K562 (cell line): ENCODE data around the gene TAF1D. TPM values are rescaled to one million over a fixed set of nuclear protein-coding genes. Genes with fewer than 3 reads are reported as not detected.

Experiments used
- CREB1 ChIP-seq, 2 experiments: sonication (generic) in 1 of 2; formaldehyde crosslinking in 1 of 2; IDR thresholded peaks; 2 replicates each; pipeline versions ENCODE4 v1.6.1 to v1.8.0; 2012 to 2022; ENCODE audit warnings: inconsistent platforms in 1 of 2, mild to moderate bottlenecking in 1 of 2, missing genetic modification reagents in 1 of 2, moderate library complexity in 1 of 2
- ELK1 ChIP-seq: sonication (generic); formaldehyde crosslinking; IDR thresholded peaks from 2 replicates; pipeline ENCODE4 v1.8.1; 2022; ENCODE audit warnings: missing genetic modification reagents
- EP300 ChIP-seq: IDR thresholded peaks from 2 replicates; pipeline ENCODE4 v1.6.1; 2012; ENCODE audit warnings: low read length, improper control_type of control experiment
- FOS ChIP-seq: IDR thresholded peaks from 3 replicates; pipeline ENCODE4 v1.6.1; 2011; ENCODE audit not compliant: insufficient read length; ENCODE audit errors: extremely low read depth
- FOXK2 ChIP-seq, 2 experiments: fragments of 450-650 bp; IDR thresholded peaks in 1 of 2; conservative IDR thresholded peaks in 1 of 2; 2 replicates each; pipeline ENCODE4 v1.6.1; 2016; ENCODE audit warnings: low read depth in 2 of 2, mild to moderate bottlenecking in 1 of 2
- GABPA ChIP-seq: fragments of 200-800 bp; sonication (Bioruptor generic); conservative IDR thresholded peaks from 2 replicates; pipeline ENCODE4 v1.6.1; 2016; ENCODE audit warnings: low read depth, missing genetic modification characterization, missing compliant biosample characterization
- HMG20B ChIP-seq: fragments of 250-450 bp; sonication (Bioruptor Pico); IDR thresholded peaks from 2 replicates; pipeline ENCODE4 v1.5.0; 2021; ENCODE audit warnings: mild to moderate bottlenecking
- KAT2B ChIP-seq: IDR thresholded peaks from one replicate; pipeline ENCODE4 v1.6.1; 2012; ENCODE audit warnings: low read depth, mild to moderate bottlenecking, control low read depth, inconsistent platforms, low read length, moderate library complexity
- MECOM ChIP-seq: fragments of 250-450 bp; sonication (Bioruptor Pico); IDR thresholded peaks from 2 replicates; pipeline ENCODE4 v1.8.0; 2022; ENCODE audit warnings: inconsistent platforms
- MEF2A ChIP-seq: IDR thresholded peaks from 2 replicates; pipeline ENCODE4 v1.6.1; 2011; ENCODE audit warnings: low read depth, mild to moderate bottlenecking, low read length, moderate library complexity; ENCODE audit not compliant: control insufficient read depth
- NFATC3 ChIP-seq: fragments of 450-650 bp; IDR thresholded peaks from 2 replicates; pipeline ENCODE4 v1.6.1; 2017; ENCODE audit warnings: mild to moderate bottlenecking
- NFRKB ChIP-seq: fragments of 450-650 bp; IDR thresholded peaks from 2 replicates; pipeline ENCODE4 v1.6.1; 2016; ENCODE audit warnings: low read depth
- NR2C2 ChIP-seq, 2 experiments: fragments of 200-800 bp in 1 of 2; sonication (Bioruptor generic) in 1 of 2; sonication (generic) in 1 of 2; formaldehyde crosslinking in 1 of 2; IDR thresholded peaks; 2 replicates each; pipeline versions ENCODE4 v1.6.1 to v1.8.0; 2016 to 2022; ENCODE audit warnings: mild to moderate bottlenecking in 1 of 2, missing compliant biosample characterization in 1 of 2, missing genetic modification characterization in 1 of 2, missing genetic modification reagents in 1 of 2
- POLR2G ChIP-seq: fragments of 200-400 bp; formaldehyde crosslinking; IDR thresholded peaks from 2 replicates; pipeline ENCODE4 v1.6.1; 2017; ENCODE audit warnings: low read depth, mild to moderate bottlenecking, antibody characterized with exemption, low read length, moderate library complexity
- SAP30 ChIP-seq: fragments of 200-600 bp; sonication (generic); IDR thresholded peaks from 2 replicates; pipeline ENCODE4 v1.6.1; 2012; ENCODE audit warnings: borderline replicate concordance, low read depth, mild to moderate bottlenecking, moderate library complexity, low read length, control low read depth, inconsistent platforms; ENCODE audit not compliant: insufficient read depth, poor library complexity, severe bottlenecking
- SRF ChIP-seq, 2 experiments: fragments of 250-450, 450-650 bp in 1 of 2; sonication (Bioruptor Pico) in 1 of 2; sonication (generic) in 1 of 2; formaldehyde crosslinking; IDR thresholded peaks; 2 replicates each; pipeline versions ENCODE4 v1.5.0 to v1.5.1; 2020 to 2022; ENCODE audit warnings: mild to moderate bottlenecking in 1 of 2, missing genetic modification reagents in 1 of 2
- TAF9B ChIP-seq: fragments of 450-650 bp; IDR thresholded peaks from 2 replicates; pipeline ENCODE4 v1.6.1; 2018; ENCODE audit warnings: mild to moderate bottlenecking; ENCODE audit not compliant: partially characterized antibody
- THAP12 ChIP-seq: fragments of 250-450 bp; sonication (Bioruptor Pico); IDR thresholded peaks from 2 replicates; pipeline ENCODE4 v1.9.0; 2021; ENCODE audit warnings: mild to moderate bottlenecking, inconsistent platforms
- TOE1 ChIP-seq, 2 experiments: fragments of 450-650 bp in 1 of 2; sonication (generic) in 1 of 2; formaldehyde crosslinking in 1 of 2; IDR thresholded peaks; 2 replicates each; pipeline versions ENCODE4 v1.7.1 to v1.8.0; 2016 to 2022; ENCODE audit warnings: borderline replicate concordance in 2 of 2, mild to moderate bottlenecking in 2 of 2, antibody characterized with exemption in 1 of 2, inconsistent platforms in 1 of 2, low read depth in 1 of 2, missing genetic modification reagents in 1 of 2, moderate library complexity in 1 of 2
- ZNF212 ChIP-seq: fragments of 450-650 bp; formaldehyde crosslinking; IDR thresholded peaks from 2 replicates; pipeline ENCODE4 v1.4.0; 2020; ENCODE audit warnings: mild to moderate bottlenecking
- ZNF695 ChIP-seq: fragments of 450-650 bp; formaldehyde crosslinking; IDR thresholded peaks from 2 replicates; pipeline ENCODE4 v1.4.0; 2020; ENCODE audit warnings: mild to moderate bottlenecking, moderate library complexity
- ZNF778 ChIP-seq: fragments of 450-650 bp; formaldehyde crosslinking; IDR thresholded peaks from 2 replicates; pipeline ENCODE4 v1.4.0; 2020; ENCODE audit warnings: mild to moderate bottlenecking, moderate library complexity
- polyA plus RNA-seq, 8 experiments: library from polyadenylated mRNA; depleted of rRNA in 4 of 8; stranded (reverse) in 5 of 8; unstranded in 3 of 8; fragments of >200 nt; fragmentation: Nextera tagmentation in 2 of 8; fragmentation: Illumina TruSeq in 1 of 8; extraction: Ambion mirVana in 2 of 8; extraction: Trizol in 1 of 8; gene quantifications; 2 replicates each; pipeline versions ENCODE4 v1.2.1 to v1.2.3, GENCODE V29; 2011 to 2014; ENCODE audit warnings: inconsistent platforms in 1 of 8, missing spikeins in 1 of 8
- total RNA-seq, 7 experiments: library from RNA; depleted of rRNA in 6 of 7; stranded (reverse); fragments of >200 nt in 6 of 7; fragmentation: Illumina TruSeq in 2 of 7; extraction: Trizol in 2 of 7; gene quantifications; 2 replicates each; pipeline versions ENCODE4 v1.2.1 to v1.2.3, GENCODE V29; 2011 to 2021; ENCODE audit warnings: low replicate concordance in 1 of 7
- TF ChIP-seq, protein P1 (sequence below): fragments of 250-450 bp; sonication (Bioruptor Pico); IDR thresholded peaks from 2 replicates; pipeline ENCODE4 v1.6.1; 2021; ENCODE audit warnings: mild to moderate bottlenecking

The TAF1D gene
- total and polyA plus RNA-seq, 9 of the 15 experiments (the other 6 are each of a cell fraction or from before 2014, with no cell fraction given) = 122 to 347 (median 250) TPM

DNA sequence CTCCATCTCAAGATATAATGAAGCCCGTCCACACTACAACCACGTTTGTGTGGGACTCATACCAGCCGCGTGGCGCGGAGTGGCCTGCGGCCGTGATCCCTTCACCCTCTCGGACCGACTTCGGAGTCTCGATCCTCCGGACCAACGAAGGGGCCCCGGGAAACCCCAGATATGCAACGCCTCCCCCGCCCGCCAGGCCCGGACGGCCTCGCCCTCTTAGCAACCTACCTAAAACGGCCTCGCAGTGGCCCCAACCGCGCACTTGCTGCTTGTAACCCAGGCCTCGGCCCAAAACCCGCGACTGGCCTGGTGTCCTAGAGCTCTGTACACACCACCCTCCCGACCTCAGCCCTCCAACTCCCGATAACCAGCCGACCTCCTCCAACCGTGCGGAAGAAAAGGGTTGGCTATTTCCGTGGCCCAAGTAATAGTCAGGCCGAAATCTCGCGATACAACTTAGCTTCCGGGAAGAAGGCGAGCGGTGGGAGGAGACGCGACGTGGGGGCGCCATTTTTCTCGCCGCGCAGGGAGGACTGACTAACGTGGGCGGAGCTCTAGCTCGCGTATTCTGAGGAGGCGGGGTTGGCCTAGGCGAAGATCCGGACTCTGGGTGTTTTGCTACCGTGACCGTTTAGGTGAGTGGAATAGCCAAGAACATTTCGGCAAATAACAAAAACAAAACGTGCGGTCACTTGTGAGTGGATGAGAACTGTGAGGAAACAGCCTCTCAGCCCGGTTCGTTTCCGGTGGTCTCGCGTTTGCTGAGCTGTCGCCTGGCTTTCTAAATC is at the start of gene TAF1D, which contains the start of gene C11orf54 (continued):
- TF ChIP-seq HMG20B (CRISPR knock-in tag) = no peak
- no peak for TF ChIP-seq FOS
- TF ChIP-seq EP300 = peak; percentile 35; the same call in 1 of the 2 replicates
- TF ChIP-seq NFATC3 = 0 out of 2 replicates have a peak, but pooled peaks have one; percentile 15
- TF ChIP-seq SAP30 = peak; percentile 17
- no peak for TF ChIP-seq ELK1 (CRISPR knock-in tag)
- TF ChIP-seq NR2C2 (CRISPR knock-in tag; IDR thresholded peaks at IDR 0.05) = no peak
- peak; percentile 35; the same call in 1 of the 2 replicates for TF ChIP-seq NR2C2 (tag; IDR thresholded peaks at IDR 0.05)
- no peak for TF ChIP-seq KAT2B
- peak; percentile 100 for TF ChIP-seq POLR2G
- no peak for TF ChIP-seq ZNF695 (CRISPR knock-in tag)
- peak; percentile 65 for TF ChIP-seq GABPA (tag)
- TF ChIP-seq TAF9B = peak; percentile 91
- TF ChIP-seq THAP12 (CRISPR knock-in tag) = no peak; the same call in 1 of the 2 replicates
- no peak for TF ChIP-seq ZNF212 (CRISPR knock-in tag)
- TF ChIP-seq SRF (CRISPR knock-in tag; IDR thresholded peaks at IDR 0.05) = 0 out of 4 replicates have a peak, but pooled peaks of 1 of the 2 experiments have one; percentile 28
- peak; percentile 60 to 68; a peak in 1 of 4 replicates for TF ChIP-seq FOXK2 (conservative IDR thresholded peaks at IDR 0.05 in 1 of 2, IDR thresholded peaks at IDR 0.05 in 1 of 2; ENCODE audit: low read depth in 2 of 2)
- TF ChIP-seq MEF2A = peak; percentile 57; the same call in 1 of the 2 replicates
- TF ChIP-seq MECOM (CRISPR knock-in tag) = no peak
- no peak for TF ChIP-seq ZNF778 (CRISPR knock-in tag)
- peak; percentile 51; the same call in 1 of the 2 replicates for TF ChIP-seq TOE1 (IDR thresholded peaks at IDR 0.05; ENCODE audit: borderline replicate concordance)
- no peak for TF ChIP-seq TOE1 (CRISPR knock-in tag; IDR thresholded peaks at IDR 0.05; ENCODE audit: borderline replicate concordance, low read depth)
- peak; percentile 84 for TF ChIP-seq CREB1 (IDR thresholded peaks at IDR 0.05)
- TF ChIP-seq CREB1 (CRISPR knock-in tag; IDR thresholded peaks at IDR 0.05) = peak; percentile 80
- peak; percentile 95 for TF ChIP-seq NFRKB
- TF ChIP-seq, protein P1, sequence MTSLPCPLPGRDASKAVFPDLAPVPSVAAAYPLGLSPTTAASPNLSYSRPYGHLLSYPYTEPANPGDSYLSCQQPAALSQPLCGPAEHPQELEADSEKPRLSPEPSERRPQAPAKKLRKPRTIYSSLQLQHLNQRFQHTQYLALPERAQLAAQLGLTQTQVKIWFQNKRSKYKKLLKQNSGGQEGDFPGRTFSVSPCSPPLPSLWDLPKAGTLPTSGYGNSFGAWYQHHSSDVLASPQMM = no peak
